ENCODE measurements around the gene SYDE1. TPM values are rescaled to one million over a fixed set of nuclear protein-coding genes. Genes with fewer than 3 reads are reported as not detected.

The SYDE1 gene
- total RNA-seq, 1 experiment from 2014 or later = 67.8 TPM

- no peak for DNase-seq (ENCODE audit: low read depth)
These were observed 17.5 kb downstream of the SYDE1 start for GRCh38 chr19:15124572-15125231.

- DNase-seq (ENCODE audit: low read depth) = peak; percentile 99
These were observed 18.2 kb downstream of the SYDE1 start for GRCh38 chr19:15125232-15126067.

- DNase-seq (ENCODE audit: low read depth) = no peak
These were observed 19.1 kb downstream of the SYDE1 start for GRCh38 chr19:15126131-15126910.

GRCh38 chr19:15128162-15128770 lies 21.1 kb downstream of the SYDE1 start:
- no peak for DNase-seq (ENCODE audit: low read depth)

- DNase-seq (ENCODE audit: low read depth) = no peak
These were observed 22.8 kb downstream of the SYDE1 start for GRCh38 chr19:15129856-15130585.

GRCh38 chr19:15136234-15136954 lies 29.2 kb downstream of the SYDE1 start:
- no peak for DNase-seq (ENCODE audit: low read depth)

- peak; percentile 32 for DNase-seq (ENCODE audit: low read depth)
These were observed 30.6 kb downstream of the SYDE1 start for GRCh38 chr19:15137777-15138176.

GRCh38 chr19:15138427-15138826 lies 31.2 kb downstream of the SYDE1 start:
- DNase-seq (ENCODE audit: low read depth) = peak; percentile 70

GRCh38 chr19:15141143-15141542 lies 33.9 kb downstream of the SYDE1 start:
- no peak for DNase-seq (ENCODE audit: low read depth)

GRCh38 chr19:15142313-15142712 lies 35.1 kb downstream of the SYDE1 start:
- DNase-seq (ENCODE audit: low read depth) = no peak

- DNase-seq (ENCODE audit: low read depth) = peak; percentile 67
These were observed 36.9 kb downstream of the SYDE1 start for GRCh38 chr19:15144046-15144646.

GRCh38 chr19:15147090-15147489 lies 39.9 kb downstream of the SYDE1 start:
- no peak for DNase-seq (ENCODE audit: low read depth)

GRCh38 chr19:15149737-15150136 lies 42.5 kb downstream of the SYDE1 start:
- no peak for DNase-seq (ENCODE audit: low read depth)

- DNase-seq (ENCODE audit: low read depth) = peak; percentile 53
These were observed 46.9 kb downstream of the SYDE1 start for GRCh38 chr19:15154002-15154612.

- no peak for DNase-seq (ENCODE audit: low read depth)
These were observed 48.1 kb downstream of the SYDE1 start for GRCh38 chr19:15155296-15155695.

- DNase-seq (ENCODE audit: low read depth) = no peak
These were observed 49.2 kb downstream of the SYDE1 start for GRCh38 chr19:15156391-15156790.

GRCh38 chr19:15159251-15159650 lies 52.0 kb downstream of the SYDE1 start:
- DNase-seq (ENCODE audit: low read depth) = no peak

GRCh38 chr19:15161028-15161984 lies 54.1 kb downstream of the SYDE1 start:
- DNase-seq (ENCODE audit: low read depth) = no peak

Measured in HT1080 (cell line).